NT2/D1 (cell line): ENCODE results near the gene FGF3.

ENCODE experiments used
- SUZ12 ChIP-seq: IDR thresholded peaks from 2 replicates; pipeline ENCODE4 v1.6.1; 2011; ENCODE audit not compliant: insufficient read length, insufficient read depth; ENCODE audit errors: extremely low read depth
- YY1 ChIP-seq: IDR thresholded peaks from 2 replicates; pipeline ENCODE4 v1.6.1; 2011; ENCODE audit not compliant: insufficient read length, insufficient read depth
- ZNF274 ChIP-seq: IDR thresholded peaks from 2 replicates; pipeline ENCODE4 v1.6.1; 2011; ENCODE audit warnings: mild to moderate bottlenecking, low read depth, low read length

GRCh38 chr11:69808667-69809086 lies 10.5 kb downstream of the FGF3 start:
- TF ChIP-seq YY1 (no peak), ZNF274 (no peak), SUZ12 (no peak)
